Dermis blood vessel endothelial cell (primary cell): ENCODE measurements around the gene MYL7. TPM values are rescaled to one million over a fixed set of nuclear protein-coding genes. Genes with fewer than 3 reads are reported as not detected.

Experiments used
- DNase-seq: peaks from one replicate; pipeline ENCODE4 v3.0.0; 2010
- total RNA-seq: library from RNA; depleted of rRNA; stranded (reverse); fragments of >200 nt; gene quantifications from 2 replicates; pipeline ENCODE4 v1.2.3, GENCODE V29; 2014

MYL7 gene
- total RNA-seq, 1 donor from 2014 or later, result not detected

DNA sequence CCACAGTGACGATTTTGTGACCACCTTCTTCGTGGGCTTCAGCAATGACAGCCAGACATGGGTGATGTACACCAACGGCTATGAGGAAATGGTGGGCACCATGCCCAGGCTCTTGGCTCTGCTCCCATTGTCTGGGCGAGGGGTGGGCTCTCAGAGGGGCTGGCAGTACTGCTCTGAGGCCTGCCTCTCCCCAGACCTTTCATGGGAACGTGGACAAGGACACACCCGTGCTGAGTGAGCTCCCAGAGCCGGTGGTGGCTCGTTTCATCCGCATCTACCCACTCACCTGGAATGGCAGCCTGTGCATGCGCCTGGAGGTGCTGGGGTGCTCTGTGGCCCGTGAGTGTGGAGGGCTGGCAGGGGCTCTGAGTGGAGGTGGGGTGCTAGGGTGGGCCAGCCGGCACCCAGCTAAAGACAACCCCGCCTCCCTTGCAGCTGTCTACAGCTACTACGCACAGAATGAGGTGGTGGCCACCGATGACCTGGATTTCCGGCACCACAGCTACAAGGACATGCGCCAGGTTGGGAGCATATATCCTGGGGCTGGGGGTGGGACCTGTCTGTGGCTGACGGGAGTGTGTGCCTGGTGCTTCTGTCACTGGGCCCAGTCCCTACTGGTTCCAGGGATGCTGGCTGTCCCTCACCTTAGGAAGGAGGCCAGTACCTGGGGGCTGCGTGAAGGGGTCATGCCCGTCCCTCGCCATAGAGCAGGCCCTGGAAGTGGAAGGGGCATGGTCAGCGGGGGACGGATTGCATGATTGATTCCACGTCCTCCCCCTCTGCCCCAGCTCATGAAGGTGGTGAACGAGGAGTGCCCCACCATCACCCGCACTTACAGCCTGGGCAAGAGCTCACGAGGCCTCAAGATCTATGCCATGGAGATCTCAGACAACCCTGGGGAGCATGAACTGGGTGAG is 30.2 kb downstream of the MYL7 start:
- DNase-seq, result no peak

DNA sequence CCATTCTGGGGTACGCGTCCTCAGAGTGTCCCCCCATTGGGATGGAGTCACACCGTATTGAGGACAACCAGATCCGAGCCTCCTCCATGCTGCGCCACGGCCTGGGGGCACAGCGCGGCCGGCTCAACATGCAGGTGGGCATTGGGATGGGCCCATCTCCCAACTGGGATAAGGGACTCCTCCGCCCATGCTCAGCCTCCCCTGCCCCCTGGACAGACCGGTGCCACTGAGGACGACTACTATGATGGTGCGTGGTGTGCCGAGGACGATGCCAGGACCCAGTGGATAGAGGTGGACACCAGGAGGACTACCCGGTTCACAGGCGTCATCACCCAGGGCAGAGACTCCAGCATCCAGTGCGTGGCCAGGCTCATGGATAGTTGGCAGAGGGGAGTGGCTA is 31.1 kb downstream of the MYL7 start:
- no peak for DNase-seq

DNA sequence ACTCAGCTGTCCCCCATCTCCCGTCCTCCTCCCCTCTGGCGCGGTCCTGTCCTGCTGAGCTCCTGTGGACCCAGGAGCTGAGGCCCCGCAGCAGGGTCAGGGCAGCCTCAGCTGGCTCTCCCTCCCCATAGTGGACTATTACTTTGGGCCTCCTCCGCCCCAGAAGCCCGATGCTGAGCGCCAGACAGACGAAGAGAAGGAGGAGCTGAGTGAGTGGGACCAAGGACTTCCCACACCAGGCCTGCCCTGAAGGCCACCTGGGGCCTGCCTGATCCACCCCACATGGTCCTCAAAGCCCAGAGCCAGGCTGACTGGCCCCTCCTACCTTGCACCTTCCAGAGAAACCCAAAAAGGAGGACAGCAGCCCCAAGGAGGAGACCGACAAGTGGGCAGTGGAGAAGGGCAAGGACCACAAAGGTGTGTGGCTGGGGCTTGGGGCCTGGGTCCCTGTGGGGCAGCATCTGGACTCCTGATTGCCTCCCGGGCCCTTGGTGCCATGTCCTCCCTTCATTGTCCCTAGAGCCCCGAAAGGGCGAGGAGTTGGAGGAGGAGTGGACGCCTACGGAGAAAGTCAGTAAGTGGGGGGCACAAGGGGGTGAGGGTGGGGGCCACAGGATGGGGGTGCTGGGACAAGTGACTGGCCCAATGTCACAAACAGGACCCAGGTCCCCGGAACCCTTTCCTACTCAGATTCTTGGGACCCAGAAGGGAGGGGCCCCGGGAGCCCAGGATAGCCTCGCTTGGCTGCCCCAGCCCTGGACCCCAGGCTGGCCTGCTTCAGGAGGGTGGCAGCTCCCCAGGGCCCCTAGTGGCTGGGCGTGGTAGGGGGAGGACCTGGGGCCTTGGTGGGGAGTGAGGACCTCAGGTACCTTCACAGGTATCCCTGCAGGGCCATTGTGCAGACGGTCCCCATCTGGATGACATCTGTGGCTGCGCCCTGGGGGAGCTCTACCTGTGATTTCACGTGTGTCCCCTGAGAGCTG is 32.1 kb downstream of the MYL7 start:
- DNase-seq, result no peak

DNA sequence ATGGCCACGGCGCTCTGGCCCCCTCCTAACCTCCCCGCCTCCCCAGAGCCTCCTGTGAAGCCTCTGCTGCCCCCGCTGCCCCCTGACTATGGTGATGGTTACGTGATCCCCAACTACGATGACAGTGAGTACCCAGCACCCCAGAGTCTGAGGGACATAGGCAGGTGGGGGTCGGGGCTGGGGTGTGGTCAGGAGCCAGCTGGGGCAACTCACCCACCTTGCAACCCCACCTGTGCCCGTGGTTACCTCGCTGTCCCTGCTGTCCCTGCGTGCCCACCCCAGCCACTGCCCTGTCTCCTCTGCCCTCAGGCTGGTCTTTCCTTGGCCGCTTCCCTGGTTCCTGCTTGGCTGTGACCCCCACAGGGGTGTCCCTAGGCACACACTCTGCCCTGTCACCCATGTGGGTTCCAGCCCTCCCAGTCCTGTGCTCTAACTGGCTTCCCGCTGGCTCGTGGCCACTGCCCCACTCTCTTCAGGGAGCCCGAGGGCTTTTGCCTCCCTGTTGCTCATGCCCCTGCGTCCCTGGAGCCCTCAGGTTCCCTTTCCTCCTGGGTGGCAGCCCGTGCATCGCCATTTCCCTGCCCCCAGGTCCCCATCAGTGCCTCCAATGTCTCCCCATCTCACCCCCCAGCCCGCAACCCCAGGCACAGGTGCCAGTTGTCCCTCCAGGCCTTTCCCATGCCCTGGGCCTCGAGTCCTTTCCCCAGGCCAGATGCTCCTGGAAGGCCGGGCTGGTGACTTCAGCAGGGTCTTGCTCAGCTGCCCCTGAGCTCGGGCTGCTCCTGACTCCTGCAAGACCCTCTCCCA is 33.0 kb downstream of the MYL7 start:
- no peak for DNase-seq

DNA sequence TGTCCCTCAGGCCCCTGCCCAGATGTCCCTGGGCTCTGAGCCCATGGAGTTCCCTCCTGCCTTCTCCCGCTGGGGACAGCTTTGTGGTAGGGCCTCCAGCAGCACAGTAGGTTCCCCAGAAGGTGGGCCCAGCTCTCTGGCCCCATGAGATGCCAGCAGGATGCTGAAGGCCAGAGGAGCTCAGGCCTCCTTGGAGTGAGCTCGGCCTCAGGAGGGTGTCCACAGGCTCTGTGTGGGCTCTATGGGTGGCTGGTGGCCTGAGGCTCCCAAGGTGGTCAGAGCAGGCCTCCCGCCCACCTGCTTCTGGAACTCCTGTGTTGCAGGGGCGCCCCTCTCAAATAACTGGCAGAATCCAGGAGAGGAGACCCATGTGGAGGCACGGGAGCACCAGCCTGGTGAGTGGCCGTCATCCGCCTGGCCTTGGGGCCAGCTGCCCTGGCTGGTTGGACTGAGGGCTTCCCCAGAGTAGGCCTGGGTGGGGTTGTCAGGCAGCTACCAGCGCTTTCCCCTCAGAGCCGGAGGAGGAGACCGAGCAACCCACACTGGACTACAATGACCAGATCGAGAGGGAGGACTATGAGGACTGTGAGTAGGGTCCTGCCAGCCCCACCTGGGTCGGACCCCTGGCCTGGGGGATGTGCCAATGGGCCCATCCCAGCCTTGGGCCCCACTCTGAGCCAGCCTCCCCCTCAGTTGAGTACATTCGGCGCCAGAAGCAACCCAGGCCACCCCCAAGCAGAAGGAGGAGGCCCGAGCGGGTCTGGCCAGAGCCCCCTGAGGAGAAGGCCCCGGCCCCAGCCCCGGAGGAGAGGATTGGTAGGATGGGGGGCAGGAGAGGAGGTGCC is 33.8 kb downstream of the MYL7 start:
- no peak for DNase-seq

DNA sequence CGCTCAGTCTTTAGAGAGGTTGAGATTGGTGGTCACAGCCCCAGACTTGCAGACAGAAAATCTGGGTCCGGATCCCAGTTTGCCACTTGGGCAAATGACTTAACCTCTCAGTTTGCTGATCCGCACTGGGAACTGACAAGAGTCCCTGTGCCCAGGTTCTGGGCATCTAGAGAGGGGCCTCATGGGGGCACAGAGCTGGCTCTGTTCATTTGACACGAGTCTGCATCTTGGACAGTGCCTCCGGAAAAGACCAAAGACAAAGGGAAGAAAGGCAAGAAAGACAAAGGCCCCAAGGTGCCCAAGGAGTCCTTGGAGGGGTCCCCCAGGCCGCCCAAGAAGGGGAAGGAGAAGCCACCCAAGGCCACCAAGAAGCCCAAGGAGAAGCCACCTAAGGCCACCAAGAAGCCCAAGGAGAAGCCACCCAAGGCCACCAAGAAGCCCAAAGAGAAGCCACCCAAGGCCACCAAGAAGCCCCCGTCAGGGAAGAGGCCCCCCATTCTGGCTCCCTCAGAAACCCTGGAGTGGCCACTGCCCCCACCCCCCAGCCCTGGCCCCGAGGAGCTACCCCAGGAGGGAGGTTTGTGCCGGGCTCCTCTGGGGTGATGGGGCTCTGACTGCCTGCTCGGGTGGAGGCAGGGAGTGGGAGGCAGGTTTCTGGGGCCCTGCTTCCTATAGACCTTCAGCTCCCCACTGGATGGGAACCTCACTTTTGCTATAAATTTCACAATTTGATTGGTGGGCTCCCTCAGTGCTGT is 34.6 kb downstream of the MYL7 start:
- DNase-seq, result no peak

DNA sequence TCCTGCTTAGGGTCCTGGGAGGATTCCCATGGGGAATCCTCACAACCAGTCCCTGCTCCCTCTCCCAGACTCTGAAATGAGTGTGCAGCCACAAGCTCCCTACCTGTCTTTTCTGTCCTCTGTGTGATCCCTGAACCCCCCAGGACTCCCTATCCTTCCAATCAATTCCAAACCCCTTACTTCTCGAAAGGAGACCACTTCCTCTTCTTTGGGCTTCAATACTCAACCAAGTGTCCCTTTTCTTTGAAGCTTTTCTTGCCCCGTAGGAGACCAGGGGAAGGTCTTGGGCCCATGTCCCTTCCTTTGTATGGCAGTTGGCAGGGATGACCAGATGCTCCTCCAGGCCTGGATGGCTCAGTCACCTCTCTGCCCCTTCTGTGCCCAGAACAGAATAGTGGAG is 35.3 kb downstream of the MYL7 start:
- DNase-seq, result no peak

DNA sequence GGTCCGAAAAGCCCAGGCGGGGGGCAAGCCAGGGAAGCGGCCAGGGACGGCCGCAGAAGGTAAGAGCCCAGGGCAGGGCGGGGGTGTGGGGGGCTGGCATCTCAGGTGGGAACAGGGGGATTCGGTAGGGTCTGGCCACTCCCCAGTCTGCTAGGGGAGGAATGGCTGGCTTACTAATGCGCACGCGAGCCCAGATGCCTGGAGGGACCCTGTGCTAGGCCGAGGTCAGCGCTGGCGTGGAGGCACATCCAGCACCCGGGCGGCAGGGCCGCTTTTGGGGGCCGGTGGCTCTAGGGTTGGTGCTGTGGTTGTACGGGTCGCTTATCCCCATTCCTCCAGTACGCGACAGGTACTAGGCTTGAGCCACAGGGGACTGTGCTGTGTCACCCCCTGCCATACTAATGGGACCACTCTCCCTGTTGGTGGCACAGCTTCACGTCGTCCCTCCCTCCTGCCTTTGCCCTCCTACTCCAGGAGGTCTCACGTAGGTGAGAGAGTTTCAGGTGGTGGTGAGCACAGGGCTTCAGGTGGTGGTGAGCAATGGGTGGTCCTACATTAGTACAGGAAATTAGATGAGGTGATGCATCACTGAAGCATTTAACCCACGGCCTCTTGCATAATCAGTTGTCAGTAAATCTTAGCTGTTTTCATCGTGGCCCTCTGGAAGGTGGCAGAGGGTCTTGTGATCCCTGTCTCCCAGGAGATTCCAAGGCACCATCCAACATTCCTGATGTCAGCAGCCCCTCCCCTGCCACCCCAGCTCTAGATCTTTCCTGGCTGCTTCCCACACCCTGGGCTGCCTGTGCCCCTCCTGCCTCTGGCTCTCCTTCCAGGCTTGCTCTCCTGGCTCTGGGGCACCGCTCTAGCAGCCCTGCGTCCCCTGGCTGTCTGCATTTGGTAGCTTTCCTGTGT is 36.0 kb downstream of the MYL7 start:
- peak; percentile 27 for DNase-seq

DNA sequence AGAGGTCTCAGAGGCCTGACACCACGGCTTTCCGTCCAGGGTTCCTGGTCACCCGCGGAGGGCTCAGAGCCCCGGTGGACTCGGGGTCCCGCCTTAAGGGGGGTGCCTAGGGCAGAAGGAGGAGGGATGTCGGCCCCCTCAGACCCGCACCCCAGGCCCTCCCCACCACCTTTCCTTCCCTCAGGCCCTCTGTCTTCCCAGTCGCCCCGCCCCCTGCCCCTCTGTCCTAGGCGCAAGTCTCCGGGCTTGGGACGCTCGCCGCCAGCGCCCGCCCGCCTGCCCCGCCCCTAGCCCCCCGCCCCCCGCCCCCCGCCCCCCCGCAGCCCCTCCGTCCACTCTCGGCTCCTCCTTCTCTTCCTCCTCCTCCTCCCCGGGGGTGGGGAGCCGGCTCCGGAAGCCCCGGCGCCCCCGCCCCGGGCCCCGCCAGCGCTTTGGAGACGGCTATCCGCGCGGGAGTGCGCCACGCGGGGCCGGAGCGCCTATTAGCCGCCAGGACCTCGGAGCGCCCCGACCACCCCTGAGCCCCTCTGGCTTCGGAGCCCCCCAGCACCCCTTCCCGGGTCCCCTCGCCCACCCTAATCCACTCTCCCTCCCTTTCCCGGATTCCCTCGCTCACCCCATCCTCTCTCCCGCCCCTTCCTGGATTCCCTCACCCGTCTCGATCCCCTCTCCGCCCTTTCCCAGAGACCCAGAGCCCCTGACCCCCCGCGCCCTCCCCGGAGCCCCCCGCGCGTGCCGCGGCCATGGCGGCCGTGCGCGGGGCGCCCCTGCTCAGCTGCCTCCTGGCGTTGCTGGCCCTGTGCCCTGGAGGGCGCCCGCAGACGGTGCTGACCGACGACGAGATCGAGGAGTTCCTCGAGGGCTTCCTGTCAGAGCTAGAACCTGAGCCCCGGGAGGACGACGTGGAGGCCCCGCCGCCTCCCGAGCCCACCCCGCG is 36.9 kb downstream of the MYL7 start, which contains the start of gene AEBP1:
Gene AEBP1, plus strand, starts transcription at position 423 of the 937 bp plus-strand sequence. Its CDS starts 321 bp downstream, at position 744.
- peak; percentile 56 for DNase-seq

DNA sequence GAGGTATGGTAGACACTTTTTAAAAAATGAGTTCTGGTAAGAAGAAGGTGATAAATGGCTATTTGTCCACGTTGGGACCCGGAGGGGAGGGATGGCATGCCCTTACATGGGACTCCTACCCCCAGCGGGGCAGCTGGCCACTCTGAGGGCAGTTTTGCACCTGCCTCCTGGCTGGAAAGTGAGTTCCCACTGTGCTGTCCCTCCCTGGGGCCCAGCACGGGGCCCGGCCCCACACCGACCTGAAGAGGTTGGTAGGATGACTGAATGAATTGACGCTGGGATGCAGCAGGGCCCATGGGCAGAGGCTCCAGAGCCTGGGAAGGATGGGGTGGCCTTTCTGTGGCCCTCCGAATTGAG is 37.6 kb downstream of the MYL7 start:
- no peak for DNase-seq

DNA sequence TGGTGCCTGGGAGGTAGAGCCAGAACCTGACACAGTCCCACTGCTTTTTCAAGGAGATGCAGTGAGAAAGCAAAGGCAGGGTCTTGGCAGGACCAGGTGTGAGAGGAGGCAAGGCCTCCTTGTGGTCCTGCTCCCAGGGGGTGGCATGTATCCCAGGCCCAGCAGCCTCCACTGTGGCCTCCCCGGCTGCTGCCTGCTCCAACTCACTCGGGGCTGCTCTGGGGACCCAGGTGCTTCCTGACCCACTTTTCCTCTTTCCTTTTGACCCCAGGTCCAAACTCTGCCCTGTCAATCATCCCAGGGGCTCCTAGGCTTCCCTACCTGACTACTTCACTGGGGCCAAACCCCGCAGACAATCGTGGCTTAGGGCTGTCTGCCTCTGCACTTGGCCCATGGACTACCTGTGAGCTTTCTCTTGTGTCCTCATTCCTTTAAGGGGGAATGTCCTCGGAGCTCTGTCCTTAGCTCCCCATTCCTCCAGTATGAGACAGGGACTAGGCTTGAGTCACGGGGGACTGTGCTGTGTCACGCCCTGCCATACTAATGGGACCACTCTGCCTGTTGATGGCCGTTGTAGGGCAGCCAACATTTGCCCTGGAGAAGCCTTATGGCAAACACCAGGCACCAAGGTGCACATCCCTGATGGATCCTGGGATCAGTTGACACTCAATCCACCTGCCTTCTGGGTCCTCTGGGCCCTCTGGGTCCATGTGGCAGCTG is 38.1 kb downstream of the MYL7 start:
- no peak for DNase-seq

DNA sequence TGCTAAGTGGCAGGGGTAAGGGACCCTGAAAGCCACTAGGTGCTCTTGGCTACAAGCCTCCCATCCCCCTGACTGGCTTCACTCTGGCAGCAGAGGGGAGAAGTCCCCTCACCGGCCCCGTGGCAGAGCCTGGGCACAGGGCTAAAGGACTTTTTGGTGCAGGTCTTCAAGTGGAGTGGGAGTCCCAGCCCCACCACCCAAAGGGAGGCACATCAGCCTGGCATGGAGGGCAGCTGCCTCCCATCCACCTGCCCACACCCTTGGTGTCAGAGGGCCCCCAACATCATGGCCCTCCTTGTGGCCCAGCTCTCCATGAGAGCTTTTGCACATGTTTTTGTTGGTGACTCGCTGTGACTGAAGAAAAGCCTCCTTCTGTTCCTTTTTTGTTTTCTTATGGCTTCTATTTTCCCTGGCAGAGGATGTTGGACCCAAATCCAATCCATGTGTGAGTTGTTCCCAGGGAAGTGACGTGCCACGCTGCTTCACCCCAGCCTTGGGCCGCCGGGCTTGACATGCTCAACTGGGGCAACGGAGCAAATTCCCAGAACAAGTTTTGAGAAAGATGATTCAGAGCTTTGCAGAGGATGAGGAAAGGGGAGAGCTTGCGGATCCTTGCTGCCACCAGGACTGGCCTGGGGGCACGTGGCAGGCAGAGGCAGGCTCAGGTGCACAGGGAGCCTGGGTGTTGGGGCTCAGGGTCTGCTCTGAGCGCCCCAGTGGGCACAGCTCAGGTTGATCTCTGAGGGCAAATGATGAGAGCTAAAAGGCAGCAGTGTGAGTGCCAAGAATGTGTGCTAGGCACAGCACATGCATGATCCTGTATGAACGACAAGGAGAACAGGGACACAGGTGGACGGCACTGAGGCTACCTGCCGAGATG is 38.9 kb downstream of the MYL7 start:
- no peak for DNase-seq

DNA sequence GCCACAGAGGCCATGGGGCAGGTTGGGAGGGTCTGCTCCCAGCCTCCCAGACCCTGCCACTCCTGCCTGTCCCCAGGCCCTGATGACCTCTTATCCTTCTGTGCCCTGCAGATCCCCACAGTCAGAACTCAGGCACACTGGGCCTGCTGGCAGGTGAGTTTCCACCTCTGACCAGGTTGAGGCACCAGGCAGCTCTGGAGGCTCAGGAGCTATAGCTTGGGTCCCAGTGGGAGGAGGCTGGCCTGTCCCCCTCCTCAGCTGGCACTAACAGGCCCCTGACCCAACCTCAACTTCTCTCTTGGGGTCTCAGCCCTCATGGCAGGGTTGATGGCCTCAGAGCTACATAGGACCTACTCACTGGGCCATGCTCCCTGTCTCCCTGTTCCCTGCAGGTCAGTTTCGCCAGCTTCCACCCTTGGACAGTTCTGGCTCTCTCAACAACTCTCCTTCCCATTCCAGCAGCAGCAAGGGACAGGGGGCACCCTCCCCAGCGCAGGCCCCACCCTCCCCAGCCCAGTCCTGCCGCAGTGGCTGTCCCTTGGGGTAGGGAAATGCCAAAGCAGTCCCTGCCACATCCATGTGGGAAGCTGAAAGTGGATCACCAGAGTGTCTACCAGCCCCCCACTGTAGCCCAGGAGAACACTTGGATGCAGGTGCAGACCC is 39.7 kb downstream of the MYL7 start:
- DNase-seq, result no peak

DNA sequence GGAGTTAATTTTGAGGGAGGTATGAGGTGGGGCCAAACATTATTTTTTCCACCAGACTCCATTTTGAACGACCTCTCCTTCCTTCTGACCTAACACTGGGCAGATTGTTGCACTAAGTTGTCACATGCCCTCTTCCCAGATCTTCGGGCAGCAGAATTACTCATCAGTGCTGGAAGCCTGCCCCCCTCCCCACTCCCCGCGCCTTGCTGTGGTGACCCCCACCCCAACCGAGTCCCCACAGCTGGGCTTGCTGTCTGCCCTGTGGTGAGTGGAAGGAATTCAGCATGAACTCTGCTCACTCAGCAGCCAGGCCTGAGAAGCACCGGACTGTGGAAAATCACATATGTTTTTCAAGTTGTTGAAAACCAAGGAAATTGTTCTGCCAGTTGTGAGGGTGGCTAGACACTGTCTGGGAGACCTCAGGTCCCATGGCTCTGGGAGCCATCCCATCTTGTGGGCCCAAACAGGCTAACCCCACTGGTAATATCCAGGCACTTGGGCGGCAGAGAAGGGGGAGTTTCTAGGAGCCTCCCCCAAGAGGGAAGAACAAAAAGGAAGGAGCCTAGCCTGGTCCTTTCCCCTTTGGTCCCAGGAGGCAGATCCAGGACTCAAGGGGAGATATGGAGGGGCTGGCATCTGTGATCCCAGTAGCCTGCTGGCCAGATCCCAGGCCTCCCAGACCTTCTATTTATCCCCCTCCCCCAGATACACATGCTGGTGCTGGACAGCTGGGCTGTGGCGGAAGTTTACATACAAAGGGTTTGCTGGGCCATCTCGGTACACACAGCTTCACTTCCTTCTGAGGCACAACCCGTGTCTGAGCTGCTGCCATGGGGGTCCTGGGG is 40.5 kb downstream of the MYL7 start:
- DNase-seq, result no peak

DNA sequence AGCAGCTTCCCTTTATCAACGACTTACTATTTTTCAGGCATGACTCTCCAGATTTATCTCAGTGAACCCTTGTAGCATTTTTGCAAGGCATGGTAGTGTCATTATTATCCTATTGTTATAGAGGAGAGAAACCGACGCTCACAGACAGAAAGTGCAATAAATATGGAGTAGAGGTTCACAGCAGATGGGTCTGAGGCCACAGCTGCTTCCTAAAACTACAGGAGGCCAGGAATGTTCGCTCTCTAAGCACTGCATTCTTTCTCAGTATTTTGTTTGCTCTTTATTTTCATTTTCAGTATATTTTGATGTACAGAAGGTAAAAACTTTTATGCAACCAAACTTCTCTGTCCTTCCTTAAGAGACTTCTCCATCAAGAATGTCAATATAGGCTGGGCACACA is 41.5 kb downstream of the MYL7 start:
- no peak for DNase-seq
